Muscle layer of duodenum (tissue), 2 donors: ENCODE measurements around the gene THBS4.
A peak's percentile ranks its signal among the peaks of the same experiment; 100 is the strongest.

ENCODE experiments used
- H3K27ac ChIP-seq: one replicate; pipeline ENCODE4 v1.7.0; 2013; ENCODE audit warnings: mild to moderate bottlenecking, low read length
- H3K27me3 ChIP-seq: one replicate; pipeline ENCODE4 v1.7.0; 2013; ENCODE audit warnings: low read depth, mild to moderate bottlenecking, control low read depth, low read length
- H3K36me3 ChIP-seq, 2 donors: one replicate each; pipeline ENCODE4 v1.7.0; 2013; ENCODE audit warnings: low read length in 2 of 2, control low read depth in 1 of 2, mild to moderate bottlenecking in 1 of 2; ENCODE audit not compliant: insufficient read depth in 2 of 2, control insufficient read depth in 1 of 2
- H3K4me1 ChIP-seq, 2 donors: one replicate each; pipeline ENCODE4 v1.7.0; 2013; ENCODE audit warnings: low read length in 2 of 2, mild to moderate bottlenecking in 2 of 2, control low read depth in 1 of 2, moderate library complexity in 1 of 2; ENCODE audit not compliant: insufficient read depth in 2 of 2, control insufficient read depth in 1 of 2
- H3K4me3 ChIP-seq, 2 donors: one replicate each; pipeline ENCODE4 v1.7.0; 2013; ENCODE audit warnings: low read length in 2 of 2, low read depth in 1 of 2, mild to moderate bottlenecking in 1 of 2
- H3K9me3 ChIP-seq, 2 donors: one replicate each; pipeline ENCODE4 v1.7.0; 2013; ENCODE audit warnings: low read length in 2 of 2, control low read depth in 1 of 2, mild to moderate bottlenecking in 1 of 2; ENCODE audit not compliant: control insufficient read depth in 1 of 2
- donor health status: healthy.

Gene THBS4

DNA sequence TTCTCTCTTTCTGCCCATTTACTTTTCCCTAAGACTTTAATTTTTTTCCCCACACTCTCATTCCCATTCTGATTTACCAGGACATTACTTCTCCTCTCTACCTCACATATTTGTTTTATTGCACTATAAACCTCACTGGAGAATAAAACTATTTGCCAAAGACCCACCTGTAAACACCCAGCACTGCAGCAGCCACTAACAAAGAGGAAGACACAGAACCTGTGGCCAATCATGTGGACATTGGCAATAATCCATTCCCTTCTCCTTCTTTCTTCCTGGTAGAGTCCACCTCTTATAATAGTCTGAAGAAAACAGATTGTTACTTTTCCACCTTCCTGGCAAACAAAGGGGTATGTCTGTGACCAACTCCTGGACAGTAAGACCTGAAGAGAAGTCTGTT lies 8.3 kb upstream of the THBS4 start:
- Histone ChIP-seq H3K4me3 (no peak overlapping the region), H3K27me3 (no peaks in the 10 kb centered on the region), H3K36me3 (no peaks in the 10 kb centered on the region), H3K27ac (no peak overlapping the region), H3K4me1 (no peaks in the 10 kb centered on the region), H3K9me3 (no peaks in the 10 kb centered on the region)

DNA sequence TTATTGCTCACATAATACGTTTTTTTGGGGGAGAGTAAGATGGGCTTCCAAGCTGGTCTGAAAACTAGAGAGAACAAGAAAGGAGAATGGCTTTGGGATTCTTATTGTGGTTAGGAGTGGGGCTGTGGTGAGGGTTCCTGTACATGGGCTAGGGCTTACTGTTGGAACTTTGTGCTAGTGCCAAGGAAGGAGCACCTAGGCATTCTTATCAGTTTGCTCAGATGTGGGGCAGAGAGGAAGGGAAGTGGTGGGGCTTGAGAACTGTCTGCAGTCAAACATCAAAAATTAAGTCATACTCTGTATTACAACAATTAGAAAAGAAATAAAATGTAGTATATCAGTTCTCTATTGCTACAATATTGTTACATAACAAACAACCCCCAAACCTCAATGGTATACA lies 4.0 kb upstream of the THBS4 start:
- Histone ChIP-seq H3K4me1 (no peaks in the 10 kb centered on the region), H3K36me3 (no peaks in the 10 kb centered on the region), H3K27ac (no peak overlapping the region), H3K27me3 (peaks cover 20% of the 10 kb centered on the region), H3K4me3 (no peak overlapping the region), H3K9me3 (no peaks in the 10 kb centered on the region)

DNA sequence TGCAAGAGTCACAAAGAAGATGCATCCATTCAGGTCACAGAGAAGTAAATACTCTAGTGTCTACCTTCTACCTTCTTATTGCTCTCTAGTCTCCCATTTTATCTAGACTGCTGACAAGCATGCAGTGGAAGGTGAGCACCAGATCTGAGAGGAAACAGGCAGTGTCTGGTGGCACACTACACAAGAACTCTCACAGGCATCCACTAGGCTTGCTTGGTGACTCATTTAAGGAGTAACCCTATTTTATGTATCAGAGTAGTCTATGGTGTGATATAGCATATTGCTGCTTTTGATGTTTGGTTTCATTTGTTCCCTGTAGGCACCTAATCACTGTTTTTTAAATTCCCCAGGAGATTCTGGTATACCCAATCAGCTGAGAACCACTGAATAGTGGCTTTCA lies 1.6 kb upstream of the THBS4 start:
- no peaks in the 10 kb centered on the region for H3K36me3 ChIP-seq
- peaks cover 35% of the 10 kb centered on the region for H3K27me3 ChIP-seq
- H3K9me3 ChIP-seq: no peaks in the 10 kb centered on the region
- no peaks in the 10 kb centered on the region for H3K4me1 ChIP-seq
- H3K4me3 ChIP-seq: no peak overlapping the region
- H3K27ac ChIP-seq: no peak overlapping the region

DNA sequence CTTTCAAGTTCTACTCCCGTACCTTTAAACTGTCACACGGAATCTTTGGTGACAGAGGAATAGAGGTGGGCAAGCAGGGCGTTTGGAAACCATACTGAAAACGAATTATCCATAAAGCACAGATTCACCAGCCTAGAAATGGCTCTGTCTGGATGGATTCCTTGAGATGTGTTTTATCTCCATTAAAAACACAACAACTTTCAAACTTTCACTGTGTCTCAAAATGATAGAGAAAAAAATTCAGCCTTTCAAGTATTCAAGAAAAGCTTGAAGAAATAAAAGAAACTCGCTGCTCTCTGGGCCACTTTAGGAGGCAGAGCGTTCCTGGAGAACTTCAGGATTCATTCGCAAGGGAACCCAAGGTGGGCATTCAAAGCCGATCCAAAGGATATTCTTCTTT lies 589 bp upstream of the THBS4 start:
- H3K27me3 ChIP-seq: peaks cover 35% of the 10 kb centered on the region
- no peak overlapping the region for H3K27ac ChIP-seq
- H3K9me3 ChIP-seq: no peaks in the 10 kb centered on the region
- no peaks in the 10 kb centered on the region for H3K36me3 ChIP-seq
- peak overlapping the region; percentile 37 to 45 for H3K4me3 ChIP-seq
- H3K4me1 ChIP-seq: no peaks in the 10 kb centered on the region

DNA sequence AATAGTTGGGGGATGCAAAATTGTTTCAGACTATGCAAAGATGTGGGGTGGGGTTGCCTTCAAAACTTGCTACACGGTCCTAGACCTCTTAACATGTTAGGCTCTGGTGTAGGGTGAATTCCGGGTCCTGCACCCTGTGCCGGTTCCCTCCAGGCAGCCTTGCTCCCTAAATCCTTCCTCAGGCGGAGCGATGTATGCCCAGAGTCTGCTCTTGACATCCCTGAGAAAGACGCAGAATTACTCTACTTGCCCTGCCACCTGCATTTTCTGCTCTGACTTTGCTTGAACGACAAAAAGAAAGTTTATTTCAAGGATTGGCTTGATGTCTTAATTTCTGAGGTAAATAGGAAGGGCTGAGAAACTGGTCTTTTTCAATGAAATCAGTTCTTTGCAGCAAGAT lies 691 bp downstream of the THBS4 start:
- no peaks in the 10 kb centered on the region for H3K36me3 ChIP-seq
- H3K27ac ChIP-seq: no peak overlapping the region
- peaks cover 35% of the 10 kb centered on the region for H3K27me3 ChIP-seq
- peak overlapping the region in 1 of 2 donors; percentile 51 for H3K4me3 ChIP-seq
- H3K9me3 ChIP-seq: no peaks in the 10 kb centered on the region
- H3K4me1 ChIP-seq: no peaks in the 10 kb centered on the region

DNA sequence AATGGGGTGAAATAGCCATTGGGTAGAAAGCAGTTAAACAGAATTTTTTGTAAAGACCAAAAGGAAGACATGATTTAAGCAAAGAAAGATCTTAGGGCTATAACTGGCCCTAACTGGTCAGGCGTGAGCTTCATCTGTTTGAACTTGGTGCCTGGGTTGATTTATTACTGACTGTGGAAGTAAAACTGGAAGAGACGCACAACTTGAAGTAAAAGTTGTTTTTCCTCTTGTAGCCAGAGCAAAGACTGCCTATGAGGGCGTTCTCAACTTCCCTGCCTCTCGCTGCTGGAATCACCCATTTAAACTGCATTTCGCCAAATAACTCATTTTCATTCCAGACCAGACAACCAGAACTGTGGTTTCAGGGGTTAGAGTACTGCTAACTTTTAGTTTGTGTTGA lies 1.5 kb downstream of the THBS4 start:
- no peaks in the 10 kb centered on the region for H3K9me3 ChIP-seq
- H3K27ac ChIP-seq: no peak overlapping the region
- H3K4me1 ChIP-seq: no peaks in the 10 kb centered on the region
- peaks cover 35% of the 10 kb centered on the region for H3K27me3 ChIP-seq
- H3K4me3 ChIP-seq: no peak overlapping the region
- H3K36me3 ChIP-seq: no peaks in the 10 kb centered on the region

DNA sequence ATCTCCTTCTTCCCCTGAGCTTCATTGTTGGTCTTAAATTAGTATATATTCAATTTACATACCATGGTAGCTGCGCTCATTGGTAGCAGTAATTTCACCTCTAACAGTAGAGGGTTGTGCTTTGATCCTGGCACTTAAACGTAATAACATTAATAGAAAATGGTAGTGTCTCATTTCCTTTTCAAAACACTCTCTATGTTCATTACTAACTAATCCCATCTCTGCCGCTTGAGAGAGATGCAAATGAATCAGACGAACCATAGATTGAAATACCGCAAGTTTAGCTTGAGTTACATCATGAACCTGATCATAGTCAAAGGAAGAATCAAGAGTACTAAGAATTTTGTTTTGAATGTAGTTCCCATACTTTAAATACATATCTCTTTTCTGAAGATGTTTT lies 2.2 kb downstream of the THBS4 start:
- H3K4me3 ChIP-seq: no peak overlapping the region
- H3K36me3 ChIP-seq: no peaks in the 10 kb centered on the region
- no peaks in the 10 kb centered on the region for H3K4me1 ChIP-seq
- no peaks in the 10 kb centered on the region for H3K9me3 ChIP-seq
- H3K27ac ChIP-seq: no peak overlapping the region
- H3K27me3 ChIP-seq: peaks cover 35% of the 10 kb centered on the region

DNA sequence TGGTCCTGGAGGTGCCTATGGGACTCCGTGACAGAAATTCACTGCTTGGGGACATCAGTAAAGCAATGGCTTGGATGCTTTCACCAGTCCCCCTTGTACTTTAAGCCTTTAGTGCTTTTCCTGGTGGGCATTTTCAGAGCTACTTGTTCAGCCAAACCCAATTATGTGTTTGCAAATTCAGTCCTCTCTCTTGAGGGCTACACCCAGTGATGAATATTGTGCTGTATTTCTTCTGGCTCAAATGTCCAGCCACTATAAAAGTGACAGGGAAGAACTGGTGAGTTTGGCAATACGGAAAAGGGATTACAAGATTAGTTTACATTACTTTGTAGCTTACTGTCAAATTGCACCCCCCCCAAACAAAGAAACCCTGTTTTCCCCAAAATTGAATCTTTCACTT lies 4.5 kb downstream of the THBS4 start:
- H3K4me3 ChIP-seq: no peak overlapping the region
- peaks cover 25% of the 10 kb centered on the region for H3K27me3 ChIP-seq
- H3K4me1 ChIP-seq: no peaks in the 10 kb centered on the region
- no peaks in the 10 kb centered on the region for H3K36me3 ChIP-seq
- no peaks in the 10 kb centered on the region for H3K9me3 ChIP-seq
- H3K27ac ChIP-seq: no peak overlapping the region

DNA sequence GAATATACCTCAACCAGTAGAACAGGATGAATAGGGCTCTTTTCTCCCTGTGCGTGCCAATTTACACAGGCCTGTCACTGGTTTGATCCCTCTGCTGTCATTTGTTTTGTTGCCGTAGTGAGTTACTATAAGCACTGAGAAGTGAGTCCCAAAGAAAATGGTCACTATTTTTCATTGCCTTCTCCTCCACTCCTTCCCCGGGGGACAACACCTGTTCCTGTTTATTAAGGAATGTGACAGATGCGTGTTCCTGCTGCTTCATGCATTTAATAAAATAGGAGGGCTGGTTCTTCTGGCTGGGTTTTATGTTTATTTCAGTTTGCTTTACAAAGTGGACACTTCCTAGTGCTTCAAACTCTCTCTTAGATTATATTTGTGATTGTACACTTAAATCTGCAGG lies 6.4 kb downstream of the THBS4 start:
- no peaks in the 10 kb centered on the region for H3K36me3 ChIP-seq
- no peaks in the 10 kb centered on the region for H3K4me1 ChIP-seq
- no peak overlapping the region for H3K4me3 ChIP-seq
- no peak overlapping the region for H3K27ac ChIP-seq
- no peaks in the 10 kb centered on the region for H3K9me3 ChIP-seq
- peaks cover 11% of the 10 kb centered on the region for H3K27me3 ChIP-seq

DNA sequence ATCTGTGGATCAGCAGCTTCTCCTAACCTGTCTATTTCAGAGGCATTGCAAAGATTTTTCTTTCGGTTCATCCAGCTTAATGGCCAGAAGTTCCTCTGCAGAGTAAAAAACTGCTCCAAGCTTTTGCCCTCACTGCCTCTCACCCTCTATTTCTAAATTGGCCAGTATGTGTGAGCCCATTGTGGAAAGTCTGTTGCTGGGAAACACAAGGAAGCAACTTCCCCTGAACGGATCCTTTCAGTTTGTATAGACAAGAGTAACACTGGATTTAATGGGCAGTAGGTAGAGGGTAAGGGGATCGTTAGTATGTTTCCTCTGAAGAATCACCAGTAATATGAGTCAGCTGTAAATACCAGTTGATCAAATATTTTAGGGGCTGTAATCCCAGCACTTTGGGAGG lies 7.2 kb downstream of the THBS4 start:
- Histone ChIP-seq H3K27me3 (peaks cover 4% of the 10 kb centered on the region), H3K27ac (no peak overlapping the region), H3K36me3 (no peaks in the 10 kb centered on the region), H3K4me3 (no peak overlapping the region), H3K9me3 (no peaks in the 10 kb centered on the region), H3K4me1 (no peaks in the 10 kb centered on the region)

DNA sequence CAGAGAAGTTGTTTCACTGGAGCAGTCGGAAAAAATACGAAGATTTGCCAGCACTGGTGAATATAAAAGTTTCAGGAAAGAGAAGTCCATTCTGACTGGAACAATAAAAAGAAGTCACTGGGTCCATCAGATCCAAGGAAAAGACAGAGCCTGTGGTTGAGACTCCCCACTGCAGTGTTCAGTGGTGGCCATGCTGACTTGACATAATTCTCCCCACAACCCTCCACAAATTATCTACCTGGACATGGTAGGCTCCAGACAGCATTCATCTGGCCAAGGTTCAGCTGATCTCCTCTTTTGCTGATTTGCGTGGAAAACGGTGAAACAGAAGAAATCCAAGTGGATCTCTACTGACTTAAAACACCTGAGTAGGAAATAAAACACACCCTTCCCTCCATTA lies 8.0 kb downstream of the THBS4 start:
- H3K4me1 ChIP-seq: no peaks in the 10 kb centered on the region
- H3K4me3 ChIP-seq: no peak overlapping the region
- no peaks in the 10 kb centered on the region for H3K36me3 ChIP-seq
- H3K27me3 ChIP-seq: no peaks in the 10 kb centered on the region
- no peak overlapping the region for H3K27ac ChIP-seq
- no peaks in the 10 kb centered on the region for H3K9me3 ChIP-seq

DNA sequence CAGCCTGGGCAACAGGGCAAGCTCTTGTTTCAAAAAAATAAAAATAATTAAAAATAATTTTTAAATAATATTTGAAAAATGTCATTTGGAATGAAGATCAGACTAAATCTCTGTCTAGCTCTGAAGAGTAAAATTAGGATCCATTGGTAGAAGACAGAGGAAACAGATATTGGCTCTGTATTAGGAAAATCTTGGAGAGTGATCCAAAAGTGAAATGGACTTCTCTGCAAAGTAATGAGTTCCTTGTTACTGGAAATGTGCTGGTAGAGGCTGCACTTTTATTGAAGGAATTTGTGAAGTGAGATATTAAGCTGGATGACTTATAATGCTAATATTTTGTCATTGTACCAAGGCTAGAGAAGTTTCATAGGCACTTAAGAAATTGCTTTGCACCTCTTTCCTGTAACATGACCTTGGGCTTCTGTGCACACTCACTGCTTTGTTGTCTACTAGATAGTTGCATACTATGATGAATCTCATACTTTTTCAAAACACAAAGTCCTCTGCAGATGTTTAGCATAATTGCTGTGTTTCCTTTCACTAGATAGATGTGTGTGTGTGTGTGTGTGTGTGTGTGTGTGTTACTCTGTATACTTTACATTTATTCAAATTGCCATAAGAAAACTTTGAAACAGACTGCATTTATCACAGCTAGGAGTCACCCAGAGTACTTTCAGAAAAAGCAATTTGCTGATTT lies 13.1 kb downstream of the THBS4 start:
- no peaks in the 10 kb centered on the region for H3K27me3 ChIP-seq
- no peaks in the 10 kb centered on the region for H3K4me1 ChIP-seq
- H3K36me3 ChIP-seq: no peaks in the 10 kb centered on the region
- no peak overlapping the region for H3K27ac ChIP-seq
- H3K4me3 ChIP-seq: no peak overlapping the region
- H3K9me3 ChIP-seq: no peaks in the 10 kb centered on the region
